K562 (cell line): ENCODE measurements around the gene FITM1. TPM values are rescaled to one million over a fixed set of nuclear protein-coding genes. Genes with fewer than 3 reads are reported as not detected.

ENCODE experiments used
- CHD1 ChIP-seq: fragments of 200-600 bp; sonication (generic); IDR thresholded peaks from one replicate; pipeline ENCODE4 v1.6.1; 2012; ENCODE audit warnings: mild to moderate bottlenecking, moderate library complexity, low read length, inconsistent platforms
- CTBP1 ChIP-seq: fragments of 450-650 bp; IDR thresholded peaks from 2 replicates; pipeline ENCODE4 v1.6.1; 2016; ENCODE audit warnings: borderline replicate concordance
- FIP1L1 ChIP-seq: fragments of 200-400 bp; formaldehyde crosslinking; IDR thresholded peaks from 2 replicates; pipeline ENCODE4 v1.6.1; 2018; ENCODE audit warnings: mild to moderate bottlenecking, low read depth, low read length; ENCODE audit not compliant: poor library complexity, severe bottlenecking
- MAFG ChIP-seq: fragments of 450-650 bp; conservative IDR thresholded peaks from 2 replicates; pipeline ENCODE4 v1.6.1; 2016; ENCODE audit warnings: missing genetic modification characterization, missing compliant biosample characterization
- NCOA6 ChIP-seq: fragments of 450-650 bp; IDR thresholded peaks from 2 replicates; pipeline ENCODE4 v1.6.1; 2017; ENCODE audit warnings: mild to moderate bottlenecking
- STAG1 ChIP-seq: sonication (generic); formaldehyde crosslinking; IDR thresholded peaks from 2 replicates; pipeline ENCODE4 v1.5.0; 2020; ENCODE audit warnings: missing genetic modification reagents, borderline replicate concordance
- SUPT5H ChIP-seq: fragments of 450-650 bp; IDR thresholded peaks from 2 replicates; pipeline ENCODE4 v1.6.1; 2016
- TEAD1 ChIP-seq, 2 experiments: fragments of 450-650 bp in 1 of 2; sonication (generic) in 1 of 2; formaldehyde crosslinking; IDR thresholded peaks; 2 replicates each; pipeline versions ENCODE4 v1.4.0 to v1.8.0; 2020 to 2022; ENCODE audit warnings: mild to moderate bottlenecking in 2 of 2, missing genetic modification reagents in 1 of 2
- ZBTB17 ChIP-seq: fragments of 450-650 bp; formaldehyde crosslinking; IDR thresholded peaks from 2 replicates; pipeline ENCODE4 v1.4.0; 2020; ENCODE audit warnings: mild to moderate bottlenecking
- ZNF140 ChIP-seq: fragments of 250-450 bp; sonication (Bioruptor Pico); IDR thresholded peaks from 2 replicates; pipeline ENCODE4 v1.8.0; 2021; ENCODE audit warnings: moderate library complexity, mild to moderate bottlenecking, inconsistent platforms
- ZNF311 ChIP-seq: fragments of 250-450 bp; sonication (Bioruptor Pico); IDR thresholded peaks from 2 replicates; pipeline ENCODE4 v1.4.0; 2020; ENCODE audit warnings: mild to moderate bottlenecking, moderate library complexity
- polyA plus RNA-seq, 8 experiments: library from polyadenylated mRNA; depleted of rRNA in 4 of 8; stranded (reverse) in 5 of 8; unstranded in 3 of 8; fragments of >200 nt; fragmentation: Nextera tagmentation in 2 of 8; fragmentation: Illumina TruSeq in 1 of 8; extraction: Ambion mirVana in 2 of 8; extraction: Trizol in 1 of 8; gene quantifications; 2 replicates each; pipeline versions ENCODE4 v1.2.1 to v1.2.3, GENCODE V29; 2011 to 2014; ENCODE audit warnings: inconsistent platforms in 1 of 8, missing spikeins in 1 of 8
- total RNA-seq, 7 experiments: library from RNA; depleted of rRNA in 6 of 7; stranded (reverse); fragments of >200 nt in 6 of 7; fragmentation: Illumina TruSeq in 2 of 7; extraction: Trizol in 2 of 7; gene quantifications; 2 replicates each; pipeline versions ENCODE4 v1.2.1 to v1.2.3, GENCODE V29; 2011 to 2021; ENCODE audit warnings: low replicate concordance in 1 of 7
- TF ChIP-seq, protein P1 (sequence below): fragments of 250-450 bp; sonication (Bioruptor Pico); IDR thresholded peaks from 2 replicates; pipeline ENCODE4 v1.5.0; 2021; ENCODE audit warnings: mild to moderate bottlenecking, moderate library complexity
- TF ChIP-seq, protein P2 (sequence below): sonication (generic); formaldehyde crosslinking; IDR thresholded peaks from 2 replicates; pipeline ENCODE4 v1.8.0; 2022; ENCODE audit warnings: mild to moderate bottlenecking, missing genetic modification reagents

The FITM1 gene
- total and polyA plus RNA-seq, 9 of the 15 experiments (the other 6 are each of a cell fraction or from before 2014, with no cell fraction given) = 0.09 to 0.20 TPM; not detected in 7

- TF ChIP-seq, protein P1, sequence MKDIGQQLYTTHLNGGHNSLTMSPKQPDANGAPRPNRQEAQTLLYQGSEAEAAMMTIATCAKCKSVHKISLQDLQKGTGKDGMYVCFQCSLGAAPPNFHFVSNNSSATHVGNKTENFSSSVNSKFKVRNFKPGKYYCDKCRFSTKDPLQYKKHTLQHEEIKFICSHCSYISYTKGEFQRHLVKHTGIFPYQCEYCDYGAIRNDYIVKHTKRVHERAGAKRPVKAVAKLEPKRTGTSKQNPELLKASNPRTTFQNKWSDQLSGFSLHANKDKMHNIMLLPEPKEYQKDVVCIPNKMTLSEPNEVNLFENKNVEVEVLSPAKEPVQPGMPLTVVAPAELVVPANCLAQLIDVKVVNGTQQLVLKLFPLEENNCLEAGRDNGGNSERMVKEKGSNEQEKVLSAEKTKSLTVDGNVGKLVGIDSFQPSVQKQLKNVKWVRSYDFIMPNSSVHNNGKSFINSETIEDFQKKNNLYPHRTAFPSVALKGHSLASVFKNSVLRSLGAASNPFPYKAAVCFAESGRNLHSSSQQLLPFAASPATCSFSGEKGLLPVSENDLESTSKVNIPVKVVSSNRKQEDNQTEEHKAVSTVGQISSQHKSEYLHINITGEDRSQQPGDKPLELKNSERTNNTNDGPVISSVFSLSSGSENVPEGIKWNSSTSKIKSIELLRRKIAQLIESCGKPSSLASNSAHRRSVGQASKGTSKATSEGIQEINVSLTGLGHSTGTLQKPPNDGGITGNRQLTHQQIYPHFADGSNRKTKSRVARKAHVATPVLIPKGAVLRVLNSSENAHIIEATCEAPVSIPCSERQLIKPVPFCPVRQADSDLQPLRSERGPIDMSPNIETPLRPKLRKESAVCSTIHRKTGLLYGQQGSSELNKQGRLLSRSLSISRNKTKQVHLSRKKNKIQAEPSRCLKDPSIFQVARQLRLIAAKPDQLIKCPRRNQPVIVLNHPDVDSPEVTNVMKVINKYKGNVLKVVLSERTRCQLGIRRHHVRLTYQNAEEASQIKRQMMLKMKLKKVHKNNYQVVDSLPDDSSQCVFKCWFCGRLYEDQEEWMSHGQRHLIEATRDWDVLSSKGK (CRISPR knock-in tag) = no peak
- TF ChIP-seq CTBP1 = no peak; the same call in none of the 2 replicates
- TF ChIP-seq FIP1L1 = no peak
- TF ChIP-seq CHD1 = no peak
- TF ChIP-seq, protein P2, sequence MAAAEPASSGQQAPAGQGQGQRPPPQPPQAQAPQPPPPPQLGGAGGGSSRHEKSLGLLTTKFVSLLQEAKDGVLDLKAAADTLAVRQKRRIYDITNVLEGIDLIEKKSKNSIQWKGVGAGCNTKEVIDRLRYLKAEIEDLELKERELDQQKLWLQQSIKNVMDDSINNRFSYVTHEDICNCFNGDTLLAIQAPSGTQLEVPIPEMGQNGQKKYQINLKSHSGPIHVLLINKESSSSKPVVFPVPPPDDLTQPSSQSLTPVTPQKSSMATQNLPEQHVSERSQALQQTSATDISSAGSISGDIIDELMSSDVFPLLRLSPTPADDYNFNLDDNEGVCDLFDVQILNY (CRISPR knock-in tag) = no peak
- peak; percentile 97 for TF ChIP-seq ZBTB17 (CRISPR knock-in tag)
- TF ChIP-seq NCOA6 = no peak
- TF ChIP-seq ZNF311 (CRISPR knock-in tag) = no peak
- peak; percentile 66 for TF ChIP-seq SUPT5H
- no peak for TF ChIP-seq MAFG (tag)
- TF ChIP-seq TEAD1 (CRISPR knock-in tag; IDR thresholded peaks at IDR 0.05) = peak in 1 of 2 experiments; percentile 80; a peak in 1 of 4 replicates
- no peak for TF ChIP-seq STAG1
- no peak for TF ChIP-seq ZNF140 (CRISPR knock-in tag)
Observed at GRCh38 chr14:24141097-24141880, 10.8 kb downstream of the FITM1 start, which contains the start of gene EMC9 (continued).
